Activated T-cell treated with anti-CD3 and anti-CD28 coated beads, Interleukin-2, amount 50 U/mL, for 4 hours (primary cell): Measurements from ENCODE around the gene KAZALD1. TPM values are rescaled to one million over a fixed set of nuclear protein-coding genes. Genes with fewer than 3 reads are reported as not detected.

ENCODE experiments used
- ATAC-seq, 2 donors: fragments of 200-7000 bp; cut with Tn5 transposase; one replicate each; pipeline ENCODE4 v1.10.0; 2021
- DNase-seq: peaks from one replicate; pipeline ENCODE4 v3.0.0-alpha.2; 2020
- H3K27me3 Mint-ChIP-seq: one replicate; pipeline ENCODE4 v1.8.0; 2021; ENCODE audit warnings: low read depth, mixed read lengths
- H3K36me3 Mint-ChIP-seq: one replicate; pipeline ENCODE4 v1.8.0; 2022; ENCODE audit warnings: mixed read lengths; ENCODE audit not compliant: insufficient read depth
- H3K4me1 Mint-ChIP-seq: one replicate; pipeline ENCODE4 v1.8.0; 2021; ENCODE audit warnings: low read depth, mixed read lengths
- H3K4me3 Mint-ChIP-seq: one replicate; pipeline ENCODE4 v1.8.0; 2021; ENCODE audit warnings: mild to moderate bottlenecking, moderate library complexity, mixed read lengths
- H3K9me3 Mint-ChIP-seq: one replicate; pipeline ENCODE4 v1.8.0; 2021; ENCODE audit warnings: mixed read lengths
- total RNA-seq, 3 donors: library from RNA; stranded (reverse); gene quantifications; one replicate each; pipeline ENCODE4 v1.2.1, GENCODE V29; 2021

The KAZALD1 gene
- total RNA-seq, 3 donors from 2014 or later: 0.19 TPM; not detected in 2

DNA sequence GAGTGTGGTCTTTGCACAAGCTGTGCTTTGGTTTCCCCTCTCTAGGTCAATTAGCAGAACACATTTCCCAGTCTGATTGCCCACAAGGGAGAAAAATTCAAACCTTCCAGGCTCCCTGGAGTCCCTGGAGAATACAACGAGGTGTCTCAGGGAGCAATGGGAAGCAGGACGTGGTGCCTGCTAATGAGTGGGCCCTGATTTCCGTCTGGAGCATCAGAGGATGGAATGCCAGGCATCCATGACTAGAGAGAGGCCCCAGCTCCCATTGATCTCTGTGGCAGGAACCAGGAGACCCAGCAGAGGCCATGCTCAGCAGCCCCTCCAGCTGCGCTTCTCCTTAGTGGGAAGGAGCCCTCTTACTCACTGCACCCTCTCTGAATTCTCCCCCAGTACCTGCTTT lies 36.1 kb downstream of the KAZALD1 start:
- no peak for DNase-seq
- Mint-ChIP-seq H3K27me3 (peaks cover 57% of the 10 kb centered on the region), H3K4me1 (no peaks in the 10 kb centered on the region), H3K9me3 (no peaks in the 10 kb centered on the region), H3K36me3 (no peaks in the 10 kb centered on the region), H3K4me3 (no peak overlapping the region)
- ATAC-seq: no peak

DNA sequence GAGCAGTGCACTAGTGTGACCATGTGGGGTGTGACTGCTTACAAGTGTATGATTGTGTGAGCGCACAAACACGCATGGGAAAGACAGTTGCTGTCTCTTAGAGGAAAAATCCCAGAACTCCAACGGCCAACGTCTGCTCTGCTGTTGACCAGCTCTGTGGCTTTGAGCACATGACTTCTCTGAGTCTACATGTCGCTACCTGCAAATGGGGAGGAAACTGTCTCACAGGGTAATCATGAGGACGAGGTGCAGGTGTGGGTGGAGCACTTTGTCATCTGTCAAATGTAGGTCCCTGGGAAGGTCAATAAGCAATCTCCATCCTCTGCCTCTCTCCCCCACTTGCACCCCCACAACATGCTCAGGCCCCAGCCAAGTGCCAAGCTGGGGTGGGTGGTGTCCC lies 38.1 kb downstream of the KAZALD1 start:
- DNase-seq (no peak), ATAC-seq (no peak)
- Mint-ChIP-seq H3K4me3 (no peak overlapping the region), H3K27me3 (peaks cover 61% of the 10 kb centered on the region), H3K36me3 (no peaks in the 10 kb centered on the region), H3K4me1 (no peaks in the 10 kb centered on the region), H3K9me3 (no peaks in the 10 kb centered on the region)

DNA sequence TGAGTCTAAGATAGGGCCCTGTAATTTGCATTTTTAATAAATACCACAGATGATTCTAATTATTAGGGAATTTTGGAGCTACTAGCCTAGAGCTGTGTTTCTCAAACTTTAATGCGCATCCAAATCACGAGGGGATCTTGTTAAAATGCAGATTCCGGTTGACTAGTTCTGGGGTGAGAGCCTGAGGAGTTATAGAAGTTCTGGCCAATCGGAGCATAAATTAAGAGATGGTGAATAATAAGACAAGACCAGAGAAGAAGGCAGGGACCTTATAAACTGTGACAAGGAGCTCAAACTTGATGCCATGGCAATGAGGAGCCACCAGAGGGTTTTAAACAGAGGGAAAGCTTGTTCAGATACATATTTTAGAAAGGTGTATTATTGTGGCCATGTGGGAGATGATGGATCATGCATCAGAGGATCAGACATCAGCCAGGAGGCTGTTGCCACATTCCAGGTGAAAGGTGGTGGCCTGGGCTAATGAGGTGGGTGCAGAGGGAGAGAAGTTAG lies 39.6 kb downstream of the KAZALD1 start:
- H3K27me3 Mint-ChIP-seq: peaks cover 60% of the 10 kb centered on the region
- H3K36me3 Mint-ChIP-seq: no peaks in the 10 kb centered on the region
- DNase-seq: no peak
- H3K4me1 Mint-ChIP-seq: no peaks in the 10 kb centered on the region
- no peaks in the 10 kb centered on the region for H3K9me3 Mint-ChIP-seq
- no peak overlapping the region for H3K4me3 Mint-ChIP-seq
- no peak for ATAC-seq

DNA sequence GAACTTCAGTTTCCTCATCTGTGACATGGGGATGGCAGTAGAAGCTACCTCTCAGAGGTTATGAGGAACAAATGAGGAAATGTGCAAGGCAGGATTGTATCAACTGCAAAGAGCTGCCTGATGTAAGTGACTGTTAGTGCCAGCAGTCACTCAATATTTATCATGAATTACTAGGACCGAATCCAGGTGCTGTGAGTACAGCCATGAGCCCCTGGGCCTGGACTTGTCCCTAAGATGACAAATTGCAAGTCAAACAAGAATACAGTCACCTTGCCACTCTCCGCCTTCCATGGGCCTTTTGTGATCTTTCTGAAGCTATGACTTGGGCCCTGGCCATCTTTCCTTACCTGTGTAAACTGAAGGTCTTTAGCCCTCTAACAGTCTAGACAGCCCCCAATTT lies 41.6 kb downstream of the KAZALD1 start:
- ATAC-seq (no peak), DNase-seq (no peak)
- H3K36me3 Mint-ChIP-seq: no peaks in the 10 kb centered on the region
- peaks cover 57% of the 10 kb centered on the region for H3K27me3 Mint-ChIP-seq
- H3K4me1 Mint-ChIP-seq: no peaks in the 10 kb centered on the region
- H3K9me3 Mint-ChIP-seq: no peaks in the 10 kb centered on the region
- H3K4me3 Mint-ChIP-seq: no peak overlapping the region

DNA sequence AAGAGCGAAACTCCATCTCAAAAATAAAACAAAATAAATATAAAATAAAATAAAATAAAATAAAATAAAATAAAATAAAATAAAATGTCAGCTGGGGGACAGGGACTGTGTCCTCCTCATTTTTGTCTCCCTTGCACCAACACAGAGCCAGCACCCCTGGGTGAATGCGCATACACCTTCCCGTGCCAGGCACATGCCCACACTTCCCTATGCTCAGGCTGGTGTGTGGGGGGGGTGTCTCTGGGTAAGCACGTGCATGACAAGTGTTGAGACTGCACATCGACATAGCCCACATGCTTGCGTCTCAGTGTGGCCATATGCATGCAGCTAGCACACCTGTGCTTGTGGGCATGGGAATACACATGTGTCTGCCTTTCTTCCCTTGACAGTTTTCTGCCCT lies 44.6 kb downstream of the KAZALD1 start:
- no peak for ATAC-seq
- Mint-ChIP-seq H3K27me3 (peaks cover 54% of the 10 kb centered on the region), H3K36me3 (no peaks in the 10 kb centered on the region), H3K9me3 (no peaks in the 10 kb centered on the region), H3K4me3 (no peak overlapping the region), H3K4me1 (no peaks in the 10 kb centered on the region)
- no peak for DNase-seq

DNA sequence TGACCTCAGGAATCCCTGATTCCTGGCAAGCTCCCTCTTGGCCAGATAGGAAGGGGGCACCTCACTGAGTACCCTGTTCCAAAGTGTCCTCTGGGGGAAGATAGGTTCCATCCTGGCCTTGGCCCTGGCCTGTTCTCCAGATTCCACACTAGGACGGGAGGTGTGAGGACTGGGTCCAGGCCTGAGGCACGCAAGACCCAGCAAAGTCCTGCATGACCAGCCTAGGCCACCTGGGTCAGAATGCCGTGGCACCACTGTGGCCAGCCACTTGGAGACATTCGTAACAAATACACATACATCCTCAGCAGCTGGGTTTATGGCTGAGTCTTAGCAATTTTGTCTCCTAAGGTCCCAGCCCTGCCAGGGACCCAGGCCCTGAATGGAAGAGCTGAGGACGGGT lies 46.0 kb downstream of the KAZALD1 start:
- ATAC-seq (no peak), DNase-seq (no peak)
- Mint-ChIP-seq H3K4me3 (no peak overlapping the region), H3K27me3 (peaks cover 55% of the 10 kb centered on the region), H3K36me3 (no peaks in the 10 kb centered on the region), H3K9me3 (no peaks in the 10 kb centered on the region), H3K4me1 (no peaks in the 10 kb centered on the region)

DNA sequence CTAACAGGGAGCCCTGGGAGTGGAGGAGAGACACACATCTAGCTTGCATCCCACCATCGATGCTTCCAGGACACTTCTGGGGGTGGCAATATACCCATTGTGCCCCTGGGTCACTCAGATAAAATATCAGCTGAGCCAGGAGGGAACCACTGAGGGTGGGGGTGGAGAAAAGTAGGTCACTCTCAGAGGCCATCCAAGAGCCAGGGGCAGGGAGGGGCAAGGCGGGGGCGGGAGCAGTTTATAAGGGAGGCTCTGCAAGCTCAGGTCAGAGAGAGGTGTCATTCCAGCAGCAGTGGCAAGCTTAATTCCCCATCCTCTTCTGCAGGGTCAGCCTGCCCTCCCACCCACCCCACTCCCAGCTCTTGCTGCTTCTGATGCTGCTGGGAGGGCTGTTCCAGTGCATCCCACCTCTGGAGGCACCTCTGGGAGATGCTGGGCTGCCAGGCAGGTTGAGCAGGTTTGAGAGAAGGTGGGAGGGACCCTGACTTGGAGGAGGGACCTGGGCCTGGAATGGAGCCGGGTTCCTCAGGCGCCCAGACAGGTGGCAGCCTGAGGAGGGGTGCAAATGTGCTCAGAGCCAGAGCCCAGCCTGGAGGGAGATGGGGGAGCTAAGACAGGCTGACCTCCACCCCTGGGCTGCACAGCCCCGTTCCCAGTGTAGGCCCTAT lies 49.2 kb downstream of the KAZALD1 start:
- DNase-seq: no peak
- peaks cover 55% of the 10 kb centered on the region for H3K27me3 Mint-ChIP-seq

DNA sequence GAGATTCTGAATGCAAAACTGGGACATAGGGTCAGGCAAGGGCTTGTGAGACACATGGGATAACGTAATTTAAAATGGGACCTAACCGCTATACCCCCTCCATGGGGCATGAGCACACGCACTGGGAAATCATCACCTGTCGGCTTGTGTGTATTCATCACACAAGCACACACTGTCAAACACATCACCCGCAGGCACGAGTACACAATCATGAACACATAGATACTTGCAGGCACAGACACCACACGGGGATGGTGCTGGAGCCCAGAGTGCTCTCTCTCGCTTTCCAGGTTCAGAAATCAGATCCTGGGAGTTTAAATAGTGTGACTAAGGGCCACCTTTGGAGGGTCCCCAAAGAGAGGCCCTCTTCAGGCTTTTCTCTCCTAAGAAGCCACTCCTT lies 49.8 kb downstream of the KAZALD1 start:
- no peaks in the 10 kb centered on the region for H3K4me1 Mint-ChIP-seq
- no peaks in the 10 kb centered on the region for H3K36me3 Mint-ChIP-seq
- H3K27me3 Mint-ChIP-seq: peaks cover 58% of the 10 kb centered on the region
- DNase-seq (no peak), ATAC-seq (no peak)
- no peaks in the 10 kb centered on the region for H3K9me3 Mint-ChIP-seq
- H3K4me3 Mint-ChIP-seq: no peak overlapping the region

More for the DNA sequence above, 49.2 kb downstream of the KAZALD1 start:
- no peaks in the 10 kb centered on the region for H3K4me1 Mint-ChIP-seq
- no peaks in the 10 kb centered on the region for H3K36me3 Mint-ChIP-seq
- no peak for ATAC-seq
- no peaks in the 10 kb centered on the region for H3K9me3 Mint-ChIP-seq
- no peak overlapping the region for H3K4me3 Mint-ChIP-seq

DNA sequence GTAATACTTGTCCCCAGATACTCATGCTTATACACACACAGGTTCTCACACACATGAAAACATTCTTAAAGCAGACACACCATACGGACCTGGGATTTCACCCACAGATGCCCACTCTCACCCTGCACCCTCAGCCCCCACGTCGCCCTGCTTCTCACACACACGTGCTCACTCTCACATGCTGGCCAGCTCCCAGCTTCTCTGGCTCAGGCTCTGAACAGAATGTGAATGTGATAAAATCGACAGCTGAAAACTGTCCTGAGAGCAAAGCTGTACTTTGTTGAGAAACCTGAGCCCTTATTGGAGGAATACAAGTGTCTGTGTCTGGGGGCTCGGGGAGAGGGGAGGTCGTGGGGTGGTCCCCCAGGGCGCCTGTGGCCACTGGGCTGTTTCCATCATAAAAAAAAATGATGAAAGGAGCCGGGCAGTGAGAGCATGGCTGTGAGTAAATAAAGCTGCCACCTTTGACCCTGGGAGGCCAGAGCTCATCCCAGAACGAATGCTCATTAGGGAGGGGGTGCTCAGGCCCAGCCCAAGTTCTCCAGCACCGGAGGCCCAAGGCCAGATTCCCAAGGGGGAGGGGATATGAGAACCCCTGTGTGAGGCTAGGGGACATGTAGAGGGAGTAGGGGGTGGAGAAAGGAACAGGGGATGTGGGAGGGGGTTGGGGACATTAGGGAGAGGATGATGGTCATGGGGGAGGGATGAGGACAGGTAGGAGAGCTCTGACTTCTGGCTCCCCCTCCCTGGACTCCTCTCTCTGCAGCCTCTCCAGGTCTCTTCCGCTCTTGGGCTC lies 51.2 kb downstream of the KAZALD1 start:
- H3K27me3 Mint-ChIP-seq: peaks cover 52% of the 10 kb centered on the region
- no peak for DNase-seq
- H3K36me3 Mint-ChIP-seq: no peaks in the 10 kb centered on the region
- no peak overlapping the region for H3K4me3 Mint-ChIP-seq
- no peaks in the 10 kb centered on the region for H3K9me3 Mint-ChIP-seq
- H3K4me1 Mint-ChIP-seq: no peaks in the 10 kb centered on the region
- no peak for ATAC-seq

DNA sequence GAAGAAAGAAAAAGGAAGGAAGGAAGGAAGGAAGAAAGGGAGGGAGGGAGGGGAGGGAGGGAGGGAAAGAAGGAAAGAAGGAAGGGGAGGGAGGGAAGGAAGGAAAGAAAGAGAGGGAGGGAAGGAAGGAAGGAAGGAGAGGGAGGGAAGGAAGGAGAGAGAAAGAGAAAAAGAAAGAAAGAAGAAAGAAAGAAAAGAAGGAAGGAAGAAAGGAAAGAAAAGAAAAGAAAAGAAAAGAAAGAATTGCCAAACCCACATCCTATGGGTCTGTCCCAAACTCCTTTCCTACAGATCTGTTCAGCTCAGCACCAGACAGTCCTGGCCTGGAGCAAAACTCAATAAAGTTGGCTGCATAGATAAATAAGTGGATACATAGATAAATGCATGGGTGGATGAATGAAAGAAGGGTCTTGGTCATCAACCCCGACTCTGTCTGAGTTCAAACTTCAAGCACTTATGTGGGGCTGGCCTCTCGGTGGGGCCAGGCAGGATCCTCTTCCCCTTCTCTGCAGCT lies 52.2 kb downstream of the KAZALD1 start:
- H3K4me1 Mint-ChIP-seq: no peaks in the 10 kb centered on the region
- H3K4me3 Mint-ChIP-seq: no peak overlapping the region
- DNase-seq (no peak), ATAC-seq (no peak)
- peaks cover 50% of the 10 kb centered on the region for H3K27me3 Mint-ChIP-seq
- H3K9me3 Mint-ChIP-seq: no peaks in the 10 kb centered on the region
- no peaks in the 10 kb centered on the region for H3K36me3 Mint-ChIP-seq

DNA sequence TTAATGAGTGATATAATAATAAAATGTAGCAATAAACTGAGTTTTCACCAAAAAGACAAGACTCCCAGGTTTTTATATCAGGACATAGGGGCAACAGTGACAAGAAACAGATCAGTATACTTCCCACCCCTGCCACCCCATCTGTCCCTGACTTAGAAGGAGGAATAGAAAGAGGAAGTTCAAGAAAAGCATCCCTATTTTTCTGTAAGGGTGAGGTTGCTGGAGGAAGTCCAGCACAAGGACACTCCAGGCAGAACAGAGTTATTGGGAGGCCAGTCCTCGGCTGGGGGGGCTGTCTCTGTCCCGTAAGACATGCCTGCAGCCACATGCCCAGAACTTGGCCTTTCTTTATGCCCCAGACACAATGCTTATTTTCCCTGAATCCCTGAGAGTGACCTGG lies 52.9 kb downstream of the KAZALD1 start:
- Mint-ChIP-seq H3K36me3 (no peaks in the 10 kb centered on the region), H3K27me3 (peaks cover 46% of the 10 kb centered on the region), H3K4me3 (no peak overlapping the region), H3K9me3 (no peaks in the 10 kb centered on the region), H3K4me1 (no peaks in the 10 kb centered on the region)
- DNase-seq (no peak), ATAC-seq (no peak)

Other genes starting within 250 kb of the KAZALD1 start
- 10 to 100 TPM; 16.6 to 18.6 (median 17.6) TPM for gene SLF2, start 149.0 kb upstream of the KAZALD1 start, total RNA-seq
- gene SEMA4G, start 92.5 kb upstream of the KAZALD1 start, total RNA-seq: under 1 TPM; 0.35 to 0.69 (median 0.48) TPM
- gene MRPL43, start 74.5 kb upstream of the KAZALD1 start, total RNA-seq: 10 to 100 TPM; 68.8 to 76.3 (median 69.3) TPM
- gene TWNK, start 74.4 kb upstream of the KAZALD1 start, total RNA-seq: 10 to 100 TPM; 49.8 to 55.5 (median 55.5) TPM
- gene LZTS2, start 62.2 kb upstream of the KAZALD1 start, total RNA-seq: 10 to 100 TPM in 1 of 3 donors, 1 to 10 TPM in 2; 9.3 to 10.2 (median 9.8) TPM
- gene PDZD7, start 30.9 kb upstream of the KAZALD1 start, total RNA-seq: under 1 TPM in 2 of 3 donors, not detected in 1; 0.05 to 0.26 TPM
- gene SFXN3, start 30.8 kb upstream of the KAZALD1 start, total RNA-seq: 1 to 10 TPM; 8.7 to 9.8 (median 9.7) TPM
- not detected for gene TLX1, start 69.3 kb downstream of the KAZALD1 start, total RNA-seq
- not detected for gene LBX1, start 167.5 kb downstream of the KAZALD1 start, total RNA-seq